GM19328 (cell line): ENCODE data around the gene OPRM1.
"Not testable (repeated sequence)": the region's sequence is repeated elsewhere in the genome, so short reads cannot be mapped to it uniquely, and the experiment has no call there.

Source experiments
- ATAC-seq: cut with Tn5 transposase; IDR thresholded peaks from one replicate; pipeline ENCODE4 v1.9.1; 2021; ENCODE audit warnings: mild to moderate bottlenecking, moderate library complexity; ENCODE audit not compliant: unreplicated experiment

Gene OPRM1

DNA sequence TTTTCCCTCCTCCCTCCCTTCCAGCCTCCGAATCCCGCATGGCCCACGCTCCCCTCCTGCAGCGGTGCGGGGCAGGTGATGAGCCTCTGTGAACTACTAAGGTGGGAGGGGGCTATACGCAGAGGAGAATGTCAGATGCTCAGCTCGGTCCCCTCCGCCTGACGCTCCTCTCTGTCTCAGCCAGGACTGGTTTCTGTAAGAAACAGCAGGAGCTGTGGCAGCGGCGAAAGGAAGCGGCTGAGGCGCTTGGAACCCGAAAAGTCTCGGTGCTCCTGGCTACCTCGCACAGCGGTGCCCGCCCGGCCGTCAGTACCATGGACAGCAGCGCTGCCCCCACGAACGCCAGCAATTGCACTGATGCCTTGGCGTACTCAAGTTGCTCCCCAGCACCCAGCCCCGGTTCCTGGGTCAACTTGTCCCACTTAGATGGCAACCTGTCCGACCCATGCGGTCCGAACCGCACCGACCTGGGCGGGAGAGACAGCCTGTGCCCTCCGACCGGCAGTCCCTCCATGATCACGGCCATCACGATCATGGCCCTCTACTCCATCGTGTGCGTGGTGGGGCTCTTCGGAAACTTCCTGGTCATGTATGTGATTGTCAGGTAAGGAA, at the start of gene OPRM1:
TSS of gene OPRM1 (plus strand) at position 10 of the 612 bp plus-strand sequence. CDS start at position 315, 305 bp downstream.
- ATAC-seq = no peak

DNA sequence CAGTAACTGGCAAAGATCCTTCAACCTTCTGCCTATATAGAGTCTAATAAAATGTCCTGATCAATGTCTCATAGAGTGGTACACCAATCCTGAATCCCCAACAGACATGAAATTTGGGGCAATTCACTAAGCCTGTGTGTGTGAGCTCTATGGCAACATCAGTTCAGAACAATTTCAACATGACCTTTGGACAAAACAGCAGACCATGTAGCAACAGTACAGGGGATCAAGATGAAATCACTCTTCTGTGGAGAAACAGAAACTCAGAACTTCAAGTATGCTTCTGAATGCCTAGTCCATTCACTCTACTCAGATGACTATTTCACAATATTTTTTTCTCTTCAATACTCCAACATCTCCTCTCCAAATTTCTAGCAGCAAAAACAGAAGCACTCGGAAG, 49.1 kb upstream of the OPRM1 start:
- no peak for ATAC-seq

GRCh38 chr6:153994004-153994403, 45.0 kb upstream of the OPRM1 start:
- ATAC-seq = no peak

- no peak for ATAC-seq
Observed at GRCh38 chr6:153994811-153995210, 44.2 kb upstream of the OPRM1 start.

DNA sequence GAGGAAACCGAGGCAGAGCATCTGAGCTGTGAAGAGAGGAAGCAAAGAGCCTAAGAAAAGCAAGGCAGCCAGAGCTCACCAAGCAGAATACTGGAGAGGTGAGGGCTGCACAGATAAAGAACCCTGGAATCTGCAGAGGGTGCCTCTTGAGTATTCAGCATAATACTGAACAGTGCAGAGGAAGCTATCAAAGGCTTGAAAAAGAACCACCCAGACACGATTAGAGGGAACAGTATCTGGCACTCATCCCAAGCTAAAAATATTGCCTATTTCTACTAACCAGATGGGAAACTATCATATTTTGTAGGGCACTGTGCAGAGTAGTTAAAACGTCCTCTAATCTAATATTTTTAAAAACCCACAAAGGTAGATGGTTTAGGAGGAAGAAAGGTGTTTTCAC, 41.8 kb upstream of the OPRM1 start:
- ATAC-seq = no peak

- no peak for ATAC-seq
Observed at GRCh38 chr6:154001494-154002285, 37.4 kb upstream of the OPRM1 start.

GRCh38 chr6:154002894-154003293, 36.1 kb upstream of the OPRM1 start:
- ATAC-seq = no peak

DNA sequence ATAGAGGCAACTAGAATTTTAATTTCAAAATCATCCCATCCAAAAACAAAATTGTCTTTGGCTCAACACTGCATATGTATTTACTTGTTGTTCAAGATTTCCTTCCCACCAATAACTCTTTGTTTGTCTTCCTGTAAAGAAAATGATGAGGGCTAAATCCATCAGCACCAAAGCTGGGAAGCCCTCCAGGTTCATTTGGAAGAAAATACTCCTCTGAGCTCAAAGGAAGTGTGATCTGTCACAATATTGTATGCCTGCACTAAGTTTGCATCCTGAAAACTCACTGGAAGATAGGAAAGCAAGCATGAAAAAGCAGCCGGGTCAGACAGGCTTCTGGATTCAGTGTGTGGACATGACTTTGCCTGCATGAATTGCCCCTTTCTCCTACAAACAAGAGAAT, 28.7 kb upstream of the OPRM1 start:
- no peak for ATAC-seq

GRCh38 chr6:154012852-154013251, 26.2 kb upstream of the OPRM1 start:
- ATAC-seq = no peak

- no peak for ATAC-seq
Observed at GRCh38 chr6:154017786-154018185, 21.3 kb upstream of the OPRM1 start.

DNA sequence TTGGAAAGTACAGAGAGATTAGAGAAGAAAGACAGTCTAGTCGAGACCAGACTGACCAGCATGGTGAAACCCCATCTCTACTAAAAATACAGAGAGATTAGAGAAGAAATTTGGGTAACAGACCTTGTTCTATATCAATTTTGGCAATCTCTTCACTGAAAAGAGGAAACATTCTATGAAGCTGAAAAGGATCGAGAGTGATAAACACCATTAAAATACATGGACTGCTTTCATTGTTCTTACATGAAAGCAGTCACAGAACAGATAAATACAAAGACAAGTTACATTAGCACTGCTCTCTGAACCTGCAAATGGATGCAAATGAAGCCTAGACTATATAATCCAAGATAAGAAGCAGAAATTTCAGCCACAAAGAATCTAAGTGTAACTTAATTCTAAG, 8.4 kb upstream of the OPRM1 start:
- no peak for ATAC-seq

GRCh38 chr6:154041001-154041400, 2.0 kb downstream of the OPRM1 start:
- ATAC-seq = no peak

- no peak for ATAC-seq
Observed at GRCh38 chr6:154053141-154053540, 14.1 kb downstream of the OPRM1 start.

DNA sequence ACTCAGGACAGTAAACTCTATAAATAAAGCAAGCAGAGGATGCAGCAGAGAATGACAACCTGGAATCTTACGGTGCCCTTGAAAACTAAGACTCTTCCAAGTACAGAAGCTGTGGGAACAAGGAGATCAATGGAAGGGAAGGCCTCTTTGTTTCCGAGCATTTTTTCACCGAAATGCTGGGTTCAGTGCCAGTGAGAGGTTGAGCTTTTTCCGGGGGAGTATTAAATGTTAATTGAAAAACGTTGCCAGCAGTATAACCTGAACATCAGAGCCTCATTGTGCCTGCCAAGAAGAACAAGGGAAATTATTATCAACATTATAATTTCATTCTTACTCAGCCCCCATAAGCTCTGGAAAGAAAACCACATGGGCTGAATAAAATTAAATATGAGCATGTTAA, 17.5 kb downstream of the OPRM1 start:
- no peak for ATAC-seq

DNA sequence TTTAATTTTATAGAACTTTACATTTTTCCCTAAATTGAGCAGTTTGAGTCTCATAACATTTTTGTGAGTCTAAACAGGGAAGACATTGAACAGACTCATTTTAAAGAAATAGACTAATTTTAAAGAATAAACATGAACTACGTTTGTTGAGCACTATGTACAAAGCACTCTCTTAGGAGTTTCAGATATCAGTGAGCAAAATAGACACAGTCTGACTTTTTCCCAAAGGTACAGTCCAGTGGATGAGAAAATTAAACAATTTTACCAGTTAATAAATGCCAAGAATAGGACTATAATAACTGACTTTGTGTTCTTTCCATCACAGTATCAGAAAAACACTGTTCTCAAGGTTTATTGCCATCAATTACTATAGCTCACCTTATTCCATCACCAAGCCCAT, 18.1 kb downstream of the OPRM1 start:
- ATAC-seq = no peak

DNA sequence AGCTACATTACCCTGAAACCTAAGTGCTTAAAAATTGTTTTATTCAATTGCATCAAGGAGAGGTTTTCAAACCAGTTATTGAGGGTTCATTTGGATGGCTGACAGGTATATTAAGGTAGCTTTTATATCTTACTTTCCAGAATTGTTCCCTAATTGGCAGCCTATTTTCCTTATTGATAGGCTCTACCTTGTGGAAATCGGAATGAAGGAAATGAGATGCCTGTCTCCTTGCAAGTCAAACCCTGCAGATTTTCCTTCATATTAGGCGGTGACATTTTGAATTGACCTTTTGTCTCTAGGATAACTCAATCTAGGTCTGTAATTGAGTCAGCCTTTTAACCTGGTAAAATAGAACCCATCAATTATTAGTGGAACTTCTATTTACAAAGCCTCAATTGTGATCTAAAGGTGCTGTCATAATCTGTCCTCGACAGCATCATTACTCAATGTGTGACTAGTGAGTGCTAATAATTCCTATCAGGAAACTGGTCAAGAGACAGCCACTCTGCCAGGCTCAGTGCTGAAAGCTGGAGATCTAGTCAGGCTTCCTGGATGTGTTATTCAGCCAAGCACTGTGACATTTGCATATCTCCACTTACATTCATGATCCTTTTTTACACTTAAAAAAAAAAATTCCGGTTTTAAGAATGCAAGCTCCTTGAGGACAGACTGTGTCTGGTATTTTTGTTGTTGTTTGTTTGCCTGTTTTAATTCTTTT, 20.1 kb downstream of the OPRM1 start:
- ATAC-seq = no peak

- ATAC-seq = no peak
Observed at GRCh38 chr6:154060076-154060475, 21.0 kb downstream of the OPRM1 start.

- ATAC-seq = no peak
Observed at GRCh38 chr6:154070041-154070440, 31.0 kb downstream of the OPRM1 start.

DNA sequence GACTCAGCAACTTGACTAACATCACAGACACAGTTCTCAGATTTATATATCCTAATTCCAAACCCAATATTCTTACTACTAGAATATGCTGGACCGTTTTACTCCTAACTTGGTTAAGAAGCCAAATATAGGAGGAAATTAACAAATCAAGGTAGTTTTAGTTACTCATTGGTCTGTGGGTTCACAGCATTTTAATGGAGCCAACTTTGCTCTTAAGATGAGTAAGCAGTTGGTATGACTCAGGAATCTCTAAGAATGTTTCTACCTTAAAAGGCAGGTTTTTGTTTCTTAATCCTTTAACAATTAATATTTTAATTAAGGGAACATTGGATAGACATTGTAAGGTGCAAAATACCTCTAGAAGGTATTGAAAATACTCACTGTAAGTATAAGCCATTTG, 31.6 kb downstream of the OPRM1 start:
- no peak for ATAC-seq

- no peak for ATAC-seq
Observed at GRCh38 chr6:154071236-154071635, 32.2 kb downstream of the OPRM1 start.

DNA sequence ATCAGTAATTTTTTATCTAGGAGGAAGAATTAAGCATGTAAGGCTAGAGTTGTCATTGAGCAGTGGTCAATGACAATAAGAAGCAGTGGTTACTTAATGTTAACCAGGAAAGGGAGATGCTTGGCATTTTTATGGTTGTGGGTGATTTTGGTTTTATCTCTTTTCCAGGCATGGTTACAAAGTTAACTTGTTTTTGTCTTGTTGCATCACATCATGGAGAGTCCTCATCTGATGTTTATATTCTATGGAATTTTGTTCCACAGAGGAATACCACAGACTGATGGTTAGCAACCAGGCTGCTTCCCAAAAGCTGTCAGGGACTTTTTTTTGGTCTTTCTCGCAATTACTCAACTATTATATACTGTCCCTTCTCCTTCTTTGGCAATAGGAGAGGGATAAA, 32.7 kb downstream of the OPRM1 start:
- no peak for ATAC-seq

DNA sequence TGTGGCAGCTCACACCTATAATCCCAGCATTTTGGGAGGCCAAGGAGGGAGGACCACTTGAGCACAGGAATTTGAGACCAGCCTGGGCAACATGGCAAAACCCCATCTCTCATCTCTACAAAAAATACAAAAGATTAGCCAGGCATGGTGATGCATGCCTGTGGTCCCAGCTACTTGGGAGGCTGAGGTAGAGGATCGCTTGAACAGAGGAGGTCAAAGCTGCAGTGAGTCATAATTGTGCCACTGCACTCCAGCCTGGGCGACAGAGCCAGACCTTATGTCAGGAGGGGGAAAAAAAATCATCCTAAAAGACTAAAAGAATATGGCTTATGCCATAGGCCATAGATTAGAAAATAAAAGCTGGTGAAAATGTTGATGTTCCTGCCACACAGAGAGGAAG, 39.6 kb downstream of the OPRM1 start:
- ATAC-seq = not testable (repeated sequence)
